Fibroblast of lung (primary cell): ENCODE data around the gene COPB1. TPM values are rescaled to one million over a fixed set of nuclear protein-coding genes. Genes with fewer than 3 reads are reported as not detected.

Experiments used
- DNase-seq, 2 donors: peaks; one replicate each; pipeline versions ENCODE4 v3.0.0 to v3.0.0-alpha.2; 2010; ENCODE audit warnings: low read depth in 2 of 2
- H2AFZ ChIP-seq: 2 replicates; pipeline ENCODE4 v1.5.1; 2012; ENCODE audit warnings: low read length, control low read depth, inconsistent platforms
- H3K27ac ChIP-seq: 2 replicates; pipeline ENCODE4 v1.5.1; 2011; ENCODE audit warnings: low read length, control low read depth; ENCODE audit not compliant: insufficient read depth
- H3K27me3 ChIP-seq: 2 replicates; pipeline ENCODE4 v1.5.1; 2011; ENCODE audit warnings: mild to moderate bottlenecking, low read length; ENCODE audit not compliant: control insufficient read depth, insufficient read depth
- H3K36me3 ChIP-seq: 2 replicates; pipeline ENCODE4 v1.5.1; 2011; ENCODE audit warnings: low read length; ENCODE audit not compliant: control insufficient read depth, insufficient read depth
- H3K4me1 ChIP-seq: 2 replicates; pipeline ENCODE4 v1.5.1; 2011; ENCODE audit warnings: low read length; ENCODE audit not compliant: control insufficient read depth, insufficient read depth; ENCODE audit errors: extremely low read depth
- H3K4me2 ChIP-seq: 2 replicates; pipeline ENCODE4 v1.5.1; 2011; ENCODE audit warnings: low read length, control low read depth; ENCODE audit not compliant: insufficient read depth; ENCODE audit errors: extremely low read depth
- H3K4me3 ChIP-seq, 4 experiments: fragments of 200-600 bp in 1 of 4; sonication (generic) in 1 of 4; replicated peaks in 1 of 4; 2 replicates each; pipeline ENCODE4 v1.5.1; 2011 to 2016; ENCODE audit warnings: low read length in 4 of 4, low read depth in 3 of 4, mild to moderate bottlenecking in 3 of 4, control low read depth in 2 of 4, inconsistent platforms in 1 of 4, mixed read lengths in 1 of 4; ENCODE audit not compliant: insufficient read depth in 1 of 4; ENCODE audit errors: control extremely low read depth in 1 of 4
- H3K79me2 ChIP-seq: 2 replicates; pipeline ENCODE4 v1.5.1; 2012; ENCODE audit warnings: mild to moderate bottlenecking, low read length, inconsistent platforms; ENCODE audit not compliant: control insufficient read depth, insufficient read depth
- H3K9ac ChIP-seq: 2 replicates; pipeline ENCODE4 v1.5.1; 2011; ENCODE audit warnings: mild to moderate bottlenecking, low read length, control low read depth; ENCODE audit not compliant: insufficient read depth
- H3K9me3 ChIP-seq: 2 replicates; pipeline ENCODE4 v1.5.1; 2012; ENCODE audit warnings: low read depth, low read length; ENCODE audit not compliant: control insufficient read depth, insufficient read depth
- H4K20me1 ChIP-seq: 2 replicates; pipeline ENCODE4 v1.5.1; 2011; ENCODE audit warnings: low read length; ENCODE audit not compliant: control insufficient read depth, insufficient read depth; ENCODE audit errors: extremely low read depth
- EZH2 ChIP-seq: IDR thresholded peaks from 2 replicates; pipeline ENCODE4 v1.5.1; 2012; ENCODE audit warnings: low read length, control low read depth, mild to moderate bottlenecking; ENCODE audit errors: missing control alignments
- polyA plus RNA-seq, 2 donors: library from polyadenylated mRNA; depleted of rRNA in 1 of 2; stranded (reverse) in 1 of 2; unstranded in 1 of 2; fragments of >200 nt; gene quantifications; 2 replicates each; pipeline ENCODE4 v1.2.1, GENCODE V29; 2011 to 2012; ENCODE audit warnings: missing spikeins in 1 of 2
- total RNA-seq: library from RNA; depleted of rRNA; stranded (reverse); fragments of >200 nt; gene quantifications from 2 replicates; pipeline ENCODE4 v1.2.1, GENCODE V29; 2014
- TF ChIP-seq, protein P1 (sequence below), 2 donors: IDR thresholded peaks in 1 of 2; conservative IDR thresholded peaks in 1 of 2; 1 replicate in 1 of 2; 2 replicates in 1 of 2; pipeline ENCODE4 v1.5.1; 2011 to 2012; ENCODE audit warnings: low read length in 2 of 2, control low read depth in 1 of 2, inconsistent platforms in 1 of 2, low read depth in 1 of 2, mild to moderate bottlenecking in 1 of 2

Gene COPB1
- total and polyA plus RNA-seq, 2 donors (not counting 1 experiment from before 2014, with no cell fraction given) = 264 to 292 TPM

- Histone ChIP-seq H4K20me1 (no peaks in the 10 kb centered on the region), H3K4me1 (no peaks in the 10 kb centered on the region), H3K4me2 (no peak overlapping the region), H3K9me3 (no peaks in the 10 kb centered on the region), H3K4me3 (no peak overlapping the region), H3K9ac (no peak overlapping the region), H2AFZ (no peak overlapping the region), H3K27ac (no peak overlapping the region), H3K79me2 (peaks cover 21% of the 10 kb centered on the region), H3K36me3 (no peaks in the 10 kb centered on the region), H3K27me3 (no peaks in the 10 kb centered on the region)
- TF ChIP-seq, protein P1, sequence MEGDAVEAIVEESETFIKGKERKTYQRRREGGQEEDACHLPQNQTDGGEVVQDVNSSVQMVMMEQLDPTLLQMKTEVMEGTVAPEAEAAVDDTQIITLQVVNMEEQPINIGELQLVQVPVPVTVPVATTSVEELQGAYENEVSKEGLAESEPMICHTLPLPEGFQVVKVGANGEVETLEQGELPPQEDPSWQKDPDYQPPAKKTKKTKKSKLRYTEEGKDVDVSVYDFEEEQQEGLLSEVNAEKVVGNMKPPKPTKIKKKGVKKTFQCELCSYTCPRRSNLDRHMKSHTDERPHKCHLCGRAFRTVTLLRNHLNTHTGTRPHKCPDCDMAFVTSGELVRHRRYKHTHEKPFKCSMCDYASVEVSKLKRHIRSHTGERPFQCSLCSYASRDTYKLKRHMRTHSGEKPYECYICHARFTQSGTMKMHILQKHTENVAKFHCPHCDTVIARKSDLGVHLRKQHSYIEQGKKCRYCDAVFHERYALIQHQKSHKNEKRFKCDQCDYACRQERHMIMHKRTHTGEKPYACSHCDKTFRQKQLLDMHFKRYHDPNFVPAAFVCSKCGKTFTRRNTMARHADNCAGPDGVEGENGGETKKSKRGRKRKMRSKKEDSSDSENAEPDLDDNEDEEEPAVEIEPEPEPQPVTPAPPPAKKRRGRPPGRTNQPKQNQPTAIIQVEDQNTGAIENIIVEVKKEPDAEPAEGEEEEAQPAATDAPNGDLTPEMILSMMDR (conservative IDR thresholded peaks at IDR 0.05 in 1 of 2, IDR thresholded peaks at IDR 0.05 in 1 of 2; ENCODE audit: low read depth in 1 of 2, low read length in 2 of 2) = no peak
- no peak for TF ChIP-seq EZH2
- no peak for DNase-seq
Measured at GRCh38 chr11:14522245-14522644, 22.6 kb upstream of the COPB1 start.

GRCh38 chr11:14520747-14521151, 21.1 kb upstream of the COPB1 start:
- H3K4me1 ChIP-seq = no peaks in the 10 kb centered on the region
- peak overlapping the region; percentile 30 for H3K27ac ChIP-seq
- peaks cover 21% of the 10 kb centered on the region for H3K79me2 ChIP-seq
- no peaks in the 10 kb centered on the region for H3K36me3 ChIP-seq
- H3K4me2 ChIP-seq = peak overlapping the region; percentile 91
- H3K9ac ChIP-seq = peak overlapping the region; percentile 30
- TF ChIP-seq, protein P1 (conservative IDR thresholded peaks at IDR 0.05 in 1 of 2, IDR thresholded peaks at IDR 0.05 in 1 of 2; ENCODE audit: low read depth in 1 of 2, low read length in 2 of 2) = no peak
- no peak for TF ChIP-seq EZH2
- peak overlapping the region; percentile 83 for H2AFZ ChIP-seq
- no peaks in the 10 kb centered on the region for H4K20me1 ChIP-seq
- H3K27me3 ChIP-seq = no peaks in the 10 kb centered on the region
- DNase-seq = no peak
- no peaks in the 10 kb centered on the region for H3K9me3 ChIP-seq
- peak overlapping the region; percentile 52 to 96 (median 78) for H3K4me3 ChIP-seq

- Histone ChIP-seq H3K4me1 (no peaks in the 10 kb centered on the region), H3K79me2 (peaks cover 21% of the 10 kb centered on the region), H3K9ac (peak within 1 kb of the TSS; percentile 89), H2AFZ (peak within 1 kb of the TSS; percentile 83), H3K4me2 (peak within 1 kb of the TSS; percentile 91), H3K4me3 (peak within 1 kb of the TSS; percentile 52 to 96 (median 78)), H3K27me3 (no peaks in the 10 kb centered on the region), H3K36me3 (no peaks in the 10 kb centered on the region), H3K9me3 (no peaks in the 10 kb centered on the region), H4K20me1 (no peaks in the 10 kb centered on the region), H3K27ac (peak within 1 kb of the TSS; percentile 95)
- TF ChIP-seq, protein P1 (conservative IDR thresholded peaks at IDR 0.05 in 1 of 2, IDR thresholded peaks at IDR 0.05 in 1 of 2; ENCODE audit: low read depth in 1 of 2, low read length in 2 of 2) = peak; percentile 16 to 20
- TF ChIP-seq EZH2 = no peak
- DNase-seq = peak; percentile 96 to 97
Measured at GRCh38 chr11:14519917-14520746, 20.5 kb upstream of the COPB1 start, which contains the start of gene PSMA1. TSS of gene PSMA1 (minus strand) at chr11:14520386. CDS start at chr11:14520299, 87 bp downstream.
